HepG2 (cell line): Measurements from ENCODE around the gene NUDT14.

Experiments used
- ATF7 ChIP-seq, 2 experiments: fragments of 450-650 bp in 1 of 2; sonication (generic) in 1 of 2; formaldehyde crosslinking in 1 of 2; IDR thresholded peaks; 2 replicates each; pipeline versions ENCODE4 v1.4.0 to v1.6.1; 2016 to 2020; ENCODE audit warnings: antibody characterized with exemption in 1 of 2, mild to moderate bottlenecking in 1 of 2, missing genetic modification reagents in 1 of 2
- CTCF ChIP-seq: sonication (generic); formaldehyde crosslinking; IDR thresholded peaks from 2 replicates; pipeline ENCODE4 v1.5.0; 2020; ENCODE audit warnings: mild to moderate bottlenecking, missing genetic modification reagents, moderate library complexity
- JUNB ChIP-seq: sonication (generic); formaldehyde crosslinking; IDR thresholded peaks from 2 replicates; pipeline ENCODE4 v1.8.0; 2022; ENCODE audit warnings: missing genetic modification reagents, mild to moderate bottlenecking, borderline replicate concordance
- MAX ChIP-seq: IDR thresholded peaks from 2 replicates; pipeline ENCODE4 v1.6.1; 2012; ENCODE audit warnings: inconsistent platforms
- MXI1 ChIP-seq: IDR thresholded peaks from 3 replicates; pipeline ENCODE4 v1.6.1; 2012; ENCODE audit warnings: low read depth, low read length, inconsistent platforms, borderline replicate concordance
- NR3C1 ChIP-seq: sonication (generic); formaldehyde crosslinking; IDR thresholded peaks from 2 replicates; pipeline ENCODE4 v1.4.0; 2020; ENCODE audit warnings: missing genetic modification reagents
- POLR2A ChIP-seq, 2 experiments: IDR thresholded peaks; 2 replicates each; pipeline ENCODE4 v1.6.1; 2011; ENCODE audit warnings: low read depth in 2 of 2, low read length in 2 of 2, mild to moderate bottlenecking in 1 of 2, moderate library complexity in 1 of 2; ENCODE audit not compliant: insufficient read depth in 1 of 2
- USF2 ChIP-seq, 2 experiments: sonication (generic) in 1 of 2; formaldehyde crosslinking in 1 of 2; IDR thresholded peaks; 2 replicates each; pipeline versions ENCODE4 v1.5.1 to v1.6.1; 2011 to 2020; ENCODE audit warnings: borderline replicate concordance in 1 of 2, low read depth in 1 of 2, low read length in 1 of 2, mild to moderate bottlenecking in 1 of 2, missing genetic modification reagents in 1 of 2, moderate library complexity in 1 of 2
- ZC3H4 ChIP-seq: sonication (generic); formaldehyde crosslinking; IDR thresholded peaks from 2 replicates; pipeline ENCODE4 v1.4.0; 2020; ENCODE audit warnings: missing genetic modification reagents, borderline replicate concordance
- ZNF446 ChIP-seq: sonication (generic); formaldehyde crosslinking; IDR thresholded peaks from 2 replicates; pipeline ENCODE4 v1.5.0; 2020; ENCODE audit warnings: mild to moderate bottlenecking, missing genetic modification reagents
- ZNF678 ChIP-seq: sonication (generic); formaldehyde crosslinking; IDR thresholded peaks from 2 replicates; pipeline ENCODE4 v1.4.0; 2020; ENCODE audit warnings: mild to moderate bottlenecking, missing genetic modification reagents

GRCh38 chr14:105229099-105229655, 48.1 kb upstream of the NUDT14 start:
- TF ChIP-seq USF2 (IDR thresholded peaks at IDR 0.05; ENCODE audit: low read depth, low read length): no peak
- TF ChIP-seq USF2 (CRISPR knock-in tag; IDR thresholded peaks at IDR 0.05; ENCODE audit: borderline replicate concordance): no peak
- TF ChIP-seq POLR2A (IDR thresholded peaks at IDR 0.05; ENCODE audit: insufficient read depth in 1 of 2, low read depth in 2 of 2, low read length in 2 of 2): no peak
- TF ChIP-seq CTCF (CRISPR knock-in tag): no peak
- no peak for TF ChIP-seq ZNF678 (CRISPR knock-in tag)
- no peak for TF ChIP-seq ZC3H4 (CRISPR knock-in tag)
- TF ChIP-seq MAX: no peak
- TF ChIP-seq JUNB (CRISPR knock-in tag): no peak
- no peak for TF ChIP-seq MXI1
- TF ChIP-seq ATF7 (IDR thresholded peaks at IDR 0.05): no peak
- no peak for TF ChIP-seq ATF7 (CRISPR knock-in tag; IDR thresholded peaks at IDR 0.05)
- TF ChIP-seq ZNF446 (CRISPR knock-in tag): no peak
- TF ChIP-seq NR3C1: no peak
